ENCODE results near the gene AMER3. TPM values are rescaled to one million over a fixed set of nuclear protein-coding genes. Genes with fewer than 3 reads are reported as not detected.

The AMER3 gene
- total RNA-seq, 1 donor from 2014 or later, result not detected

- no peaks in the 10 kb centered on the region for H3K36me3 ChIP-seq
- DNase-seq, result no peak
- H3K4me1 ChIP-seq, result no peaks in the 10 kb centered on the region
- peaks cover 25% of the 10 kb centered on the region for H3K27me3 ChIP-seq (ENCODE audit: low read depth)
- H3K27ac ChIP-seq (replicated peaks), result no peak overlapping the region
- no peak overlapping the region for H3K4me3 ChIP-seq
- peaks cover 9% of the 10 kb centered on the region for H3K9me3 ChIP-seq (replicated peaks)
- TF ChIP-seq CTCF (IDR thresholded peaks at IDR 0.05; ENCODE audit: borderline replicate concordance), result no peak
- intact Hi-C loops (cut with micrococcal nuclease), result no loop called here
Measured at GRCh38 chr2:130787841-130788240, 32.5 kb downstream of the AMER3 start.

GRCh38 chr2:130790312-130790711 lies 35.0 kb downstream of the AMER3 start:
- H3K36me3 ChIP-seq, result no peaks in the 10 kb centered on the region
- no peaks in the 10 kb centered on the region for H3K9me3 ChIP-seq (replicated peaks)
- no peak overlapping the region for H3K27ac ChIP-seq (replicated peaks)
- no peaks in the 10 kb centered on the region for H3K4me1 ChIP-seq
- no peak overlapping the region for H3K4me3 ChIP-seq
- no peak for TF ChIP-seq CTCF (IDR thresholded peaks at IDR 0.05; ENCODE audit: borderline replicate concordance)
- DNase-seq, result no peak
- intact Hi-C loops (cut with micrococcal nuclease), result no loop called here
- peaks cover 44% of the 10 kb centered on the region for H3K27me3 ChIP-seq (ENCODE audit: low read depth)

- no peak for TF ChIP-seq CTCF (IDR thresholded peaks at IDR 0.05; ENCODE audit: borderline replicate concordance)
- no peak for DNase-seq
- Histone ChIP-seq H3K9me3 (replicated peaks) (no peaks in the 10 kb centered on the region), H3K4me3 (no peak overlapping the region), H3K4me1 (no peaks in the 10 kb centered on the region), H3K36me3 (no peaks in the 10 kb centered on the region), H3K27me3 (ENCODE audit: low read depth) (peaks cover 41% of the 10 kb centered on the region), H3K27ac (replicated peaks) (no peak overlapping the region)
- intact Hi-C loops (cut with micrococcal nuclease), result no loop called here
Measured at GRCh38 chr2:130790804-130791616, 35.7 kb downstream of the AMER3 start.

GRCh38 chr2:130791617-130791939 lies 36.2 kb downstream of the AMER3 start:
- peaks cover 35% of the 10 kb centered on the region for H3K27me3 ChIP-seq (ENCODE audit: low read depth)
- H3K36me3 ChIP-seq, result no peaks in the 10 kb centered on the region
- no peaks in the 10 kb centered on the region for H3K4me1 ChIP-seq
- no peak overlapping the region for H3K4me3 ChIP-seq
- no peak overlapping the region for H3K27ac ChIP-seq (replicated peaks)
- DNase-seq, result no peak
- TF ChIP-seq CTCF (IDR thresholded peaks at IDR 0.05; ENCODE audit: borderline replicate concordance), result no peak
- no peaks in the 10 kb centered on the region for H3K9me3 ChIP-seq (replicated peaks)
- intact Hi-C loops (cut with micrococcal nuclease), result no loop called here

- H3K4me1 ChIP-seq, result peaks cover 18% of the 10 kb centered on the region
- no peak overlapping the region for H3K27ac ChIP-seq (replicated peaks)
- no peak for TF ChIP-seq CTCF (IDR thresholded peaks at IDR 0.05; ENCODE audit: borderline replicate concordance)
- H3K9me3 ChIP-seq (replicated peaks), result no peaks in the 10 kb centered on the region
- H3K36me3 ChIP-seq, result no peaks in the 10 kb centered on the region
- intact Hi-C loops (cut with micrococcal nuclease), result loop anchor here (5.0 kb wide), 1 partner anchor 77 kb away; no protein-coding TSS in a partner anchor
- H3K4me3 ChIP-seq, result no peak overlapping the region
- peaks cover 38% of the 10 kb centered on the region for H3K27me3 ChIP-seq (ENCODE audit: low read depth)
- no peak for DNase-seq
Measured at GRCh38 chr2:130795431-130795830, 40.1 kb downstream of the AMER3 start.
